Measurements from ENCODE around the gene BCLAF1.
"Not testable (repeated sequence)": the region's sequence is repeated elsewhere in the genome, so short reads cannot be mapped to it uniquely, and the experiment has no call there.

The BCLAF1 gene

GRCh38 chr6:136308469-136308868 lies 18.8 kb upstream of the BCLAF1 start:
- DNase-seq = not testable (repeated sequence)

DNA sequence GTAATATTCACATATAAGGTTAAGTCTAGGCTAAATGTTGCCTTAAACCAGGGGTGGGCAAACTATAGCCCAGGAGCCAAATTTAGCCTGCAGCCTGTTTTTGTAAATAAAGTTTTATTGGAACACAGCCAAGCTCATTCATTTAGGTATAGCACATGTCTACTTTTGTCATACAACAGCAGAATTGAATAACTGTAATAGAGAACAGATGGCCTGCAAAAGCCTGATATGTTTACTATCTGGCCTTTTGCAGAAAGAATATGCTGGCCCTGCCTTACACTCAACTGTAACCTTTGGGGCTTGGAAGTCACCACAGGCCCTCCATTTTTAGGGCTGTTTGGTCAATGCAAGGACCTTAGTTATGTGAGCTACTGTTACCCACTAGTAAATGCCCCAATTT lies 17.7 kb upstream of the BCLAF1 start:
- DNase-seq = no peak

DNA sequence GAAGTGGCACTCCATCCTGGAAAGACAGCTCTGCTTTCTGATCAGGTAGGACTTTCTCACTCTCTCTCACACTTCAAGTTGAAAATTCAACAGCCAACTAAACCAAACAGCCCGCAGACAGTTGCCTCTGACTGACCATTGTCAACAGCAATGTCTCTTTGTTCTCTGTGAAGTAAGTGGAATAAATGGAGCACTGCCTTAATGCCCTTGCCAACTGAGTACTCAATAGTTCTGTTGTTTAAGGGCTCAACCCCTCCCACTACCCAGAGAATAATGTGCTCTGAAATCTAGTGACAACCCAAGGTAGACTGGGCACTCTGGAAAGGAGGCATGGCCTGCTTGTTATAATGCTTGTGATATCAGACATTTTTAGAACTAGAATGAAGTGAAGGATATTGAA lies 16.8 kb upstream of the BCLAF1 start:
- DNase-seq = no peak

DNA sequence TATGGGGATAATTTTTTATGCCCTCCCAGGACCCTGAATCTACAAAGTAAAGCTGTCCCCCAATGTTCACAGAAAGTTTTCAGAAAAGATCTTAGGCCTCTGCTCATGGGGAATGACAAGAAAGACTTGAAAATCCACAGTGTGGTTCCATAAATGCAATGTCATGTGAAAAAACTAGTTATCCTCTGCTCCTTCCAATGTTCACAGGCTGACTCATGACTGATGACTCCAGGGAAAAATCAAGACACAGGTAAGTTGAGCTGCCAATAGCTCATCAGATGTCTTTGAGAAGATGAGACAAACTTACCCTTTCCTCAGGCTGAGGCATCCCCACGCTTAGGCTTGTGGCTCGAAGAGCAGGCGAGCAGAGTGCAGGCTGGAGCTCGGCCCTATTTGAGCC lies 14.8 kb upstream of the BCLAF1 start:
- DNase-seq = no peak

DNA sequence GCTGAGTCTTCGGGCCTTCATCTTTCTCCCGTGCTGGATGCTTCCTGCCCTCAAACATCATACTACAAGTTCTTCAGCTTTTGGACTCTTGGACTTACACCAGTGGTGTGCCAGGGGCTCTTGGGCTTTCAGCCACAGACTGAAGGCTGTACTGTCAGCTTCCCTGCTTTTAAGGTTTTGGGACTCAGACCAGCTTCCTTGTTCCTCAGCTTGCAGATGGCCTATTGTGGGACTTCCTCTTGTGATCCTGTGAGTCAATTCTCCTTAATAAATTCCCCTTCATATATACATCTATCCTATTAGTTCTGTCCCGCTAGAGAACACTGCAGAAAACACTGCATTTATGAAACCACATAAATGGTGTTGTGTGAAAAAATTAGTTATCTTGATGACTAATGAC lies 13.9 kb upstream of the BCLAF1 start:
- DNase-seq = no peak

DNA sequence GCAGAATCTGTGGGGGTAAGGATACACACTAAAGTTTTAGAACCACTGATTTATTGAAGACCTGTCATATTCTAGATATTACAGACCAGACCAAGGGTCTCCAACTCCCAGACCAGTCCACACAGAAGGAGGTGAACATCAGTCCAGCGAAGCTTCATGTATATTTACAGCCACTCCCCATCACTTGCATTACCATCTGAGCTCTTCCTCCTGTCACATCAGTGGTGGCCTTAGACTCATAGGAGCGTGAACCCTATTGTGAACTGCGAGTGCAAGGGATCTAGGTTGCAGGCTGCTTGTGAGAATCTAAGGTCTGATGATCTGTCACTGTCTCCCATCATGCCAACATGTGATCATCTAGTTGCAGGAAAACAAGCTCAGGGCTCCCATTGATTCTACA lies 5.0 kb upstream of the BCLAF1 start:
- DNase-seq = no peak

- DNase-seq = peak; percentile 84
Observed at GRCh38 chr6:136290410-136291010, 864 bp upstream of the BCLAF1 start.

- peak; percentile 93 for DNase-seq
Observed at GRCh38 chr6:136289327-136289578, 393 bp downstream of the BCLAF1 start.

- peak; percentile 88 for DNase-seq
Observed at GRCh38 chr6:136288566-136289326, 900 bp downstream of the BCLAF1 start.

DNA sequence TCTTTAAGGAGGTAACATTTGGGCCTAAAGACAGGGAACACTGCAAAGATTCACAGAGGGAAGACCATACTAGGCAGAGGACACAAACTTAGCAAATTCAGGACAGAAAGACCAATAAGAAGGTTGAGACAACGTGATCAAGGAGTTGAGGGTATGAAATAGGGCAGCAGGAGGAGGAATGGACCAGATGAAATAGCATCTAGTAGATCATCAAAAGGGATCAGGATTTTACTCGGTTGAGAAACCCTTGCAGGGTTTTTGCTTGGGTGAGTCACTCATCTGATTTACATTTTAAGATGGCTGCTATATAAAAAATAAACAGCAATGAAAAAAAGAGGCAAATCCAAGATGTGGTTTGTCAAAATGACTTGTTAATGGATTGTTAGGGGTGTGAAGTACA lies 4.7 kb downstream of the BCLAF1 start:
- no peak for DNase-seq

- no peak for DNase-seq
Observed at GRCh38 chr6:136282906-136283305, 6.7 kb downstream of the BCLAF1 start.

DNA sequence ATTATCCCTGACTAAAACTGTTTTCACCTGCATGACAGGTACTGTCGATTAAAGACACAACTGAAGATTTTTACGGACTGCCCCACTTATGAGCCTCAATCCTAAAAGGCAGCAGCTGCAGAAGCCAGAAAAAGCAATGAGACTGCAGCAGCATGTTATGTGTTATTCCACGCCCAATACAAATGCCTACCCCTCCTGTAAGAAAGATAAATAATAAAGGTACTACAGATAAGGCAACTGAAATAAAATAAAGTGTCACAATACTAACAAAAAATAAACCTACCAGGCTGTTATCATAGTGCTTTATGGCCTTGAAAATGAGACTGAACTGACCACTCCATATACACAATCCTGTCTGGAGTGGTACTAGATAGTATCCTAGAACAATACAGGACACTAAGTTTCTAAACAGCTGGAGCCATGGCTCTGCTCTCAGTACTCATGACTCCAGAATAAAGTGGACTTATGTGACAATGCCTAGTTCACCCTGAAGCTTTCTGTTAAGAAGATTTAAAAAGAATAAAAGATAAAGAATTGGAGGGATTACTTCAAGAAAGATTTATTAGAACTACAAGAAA lies 9.5 kb downstream of the BCLAF1 start:
- no peak for DNase-seq

DNA sequence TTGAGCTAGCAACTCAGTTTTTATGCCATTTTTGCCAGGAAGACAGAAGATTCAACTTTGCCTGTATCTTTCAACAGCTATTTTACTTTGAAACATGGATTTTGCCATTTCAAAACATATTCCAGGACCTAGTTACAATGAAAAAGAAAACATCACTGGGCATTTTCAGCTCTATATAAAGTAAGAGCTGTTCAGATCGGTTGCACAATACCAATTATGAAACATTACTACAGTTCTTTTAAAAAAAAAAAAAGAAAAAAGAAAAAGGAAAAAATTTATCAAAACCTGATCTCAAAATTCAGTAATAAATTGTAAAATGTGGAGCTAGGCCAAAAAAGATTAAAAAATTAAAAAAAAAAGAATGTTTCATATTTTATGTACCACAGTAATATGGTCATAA lies 15.6 kb downstream of the BCLAF1 start:
- no peak for DNase-seq

- DNase-seq = no peak
Observed at GRCh38 chr6:136265101-136265500, 24.5 kb downstream of the BCLAF1 start.

- no peak for DNase-seq
Observed at GRCh38 chr6:136262940-136263339, 26.7 kb downstream of the BCLAF1 start.

DNA sequence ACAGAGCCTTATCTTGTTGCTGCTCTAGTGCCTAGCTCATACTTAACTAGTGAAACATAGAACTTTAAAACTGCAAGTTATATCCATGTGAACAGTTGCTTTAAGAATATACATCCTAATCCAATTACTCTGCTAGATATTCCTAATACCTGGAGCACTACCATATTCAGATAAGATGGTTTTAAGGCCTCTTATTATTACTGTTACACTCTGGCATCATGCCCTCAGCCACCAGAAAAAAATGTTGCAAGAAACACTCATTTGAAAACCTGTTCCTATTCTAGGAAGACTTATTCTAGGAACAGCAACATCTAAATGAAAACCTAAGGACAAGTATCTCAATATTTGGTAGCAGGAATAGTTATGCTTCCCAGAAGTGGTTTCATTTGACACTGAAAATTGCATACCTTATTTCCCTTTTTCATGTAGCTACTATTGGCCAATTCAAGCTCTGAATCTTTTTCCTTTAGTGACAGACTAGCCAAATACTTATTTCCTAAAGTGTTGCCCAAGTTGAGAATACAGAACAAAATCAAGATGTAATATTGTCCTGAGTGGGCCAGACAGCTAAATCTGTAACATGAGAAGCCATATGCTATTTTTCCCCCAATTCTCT lies 34.7 kb downstream of the BCLAF1 start:
- no peak for DNase-seq

- DNase-seq = no peak
Observed at GRCh38 chr6:136253734-136254133, 35.9 kb downstream of the BCLAF1 start.

- DNase-seq = no peak
Observed at GRCh38 chr6:136252441-136252840, 37.2 kb downstream of the BCLAF1 start.

- no peak for DNase-seq
Observed at GRCh38 chr6:136251394-136251793, 38.3 kb downstream of the BCLAF1 start.

- no peak for DNase-seq
Observed at GRCh38 chr6:136250686-136251008, 39.0 kb downstream of the BCLAF1 start.

DNA sequence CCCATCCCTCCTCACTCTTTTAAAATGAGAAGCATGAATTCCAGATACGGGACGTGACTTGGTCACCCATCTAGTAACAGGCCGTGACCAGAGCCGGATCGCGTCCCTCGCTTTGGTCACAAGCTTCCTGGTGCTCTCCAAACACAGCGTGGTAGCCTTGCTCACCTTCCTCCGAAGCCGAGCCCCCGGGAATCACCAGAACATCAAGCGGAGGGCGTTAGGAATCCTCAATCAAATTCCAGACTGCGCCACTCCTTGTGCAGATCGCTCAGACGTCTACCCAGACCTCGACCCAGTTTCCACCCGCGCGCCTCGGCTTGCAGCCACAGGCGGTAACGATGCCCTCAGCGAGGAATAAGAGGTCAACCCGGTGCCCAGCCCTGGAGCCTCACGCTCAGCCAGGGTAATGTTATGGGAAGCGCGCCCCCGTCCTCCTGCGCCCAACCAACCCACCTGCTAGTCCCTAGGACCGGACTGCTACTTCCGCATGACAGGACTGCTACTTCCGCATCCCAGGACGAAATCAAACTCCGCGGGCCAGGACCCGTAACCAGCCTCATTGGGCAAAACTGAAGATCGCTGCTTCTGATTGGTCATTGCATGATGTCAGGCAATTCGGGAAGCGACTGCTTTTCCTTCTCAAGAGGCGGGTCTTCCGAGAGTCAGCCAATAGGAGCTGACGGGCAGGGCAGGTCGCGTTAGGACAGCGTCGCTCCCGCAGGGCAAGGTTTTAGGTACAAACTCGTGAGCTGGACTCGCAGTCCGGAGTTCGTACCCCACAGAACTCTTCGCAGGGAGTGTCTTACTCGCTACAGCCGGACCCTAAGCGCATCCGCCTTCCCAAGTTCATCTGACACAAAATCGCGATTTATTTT lies 39.6 kb downstream of the BCLAF1 start, which contains the start of gene MTFR2:
TSS of gene MTFR2 (minus strand) at position 501 of the 875 bp plus-strand sequence. CDS start 1,212 bp downstream, outside the sequence.
- DNase-seq = peak; percentile 94

DNA sequence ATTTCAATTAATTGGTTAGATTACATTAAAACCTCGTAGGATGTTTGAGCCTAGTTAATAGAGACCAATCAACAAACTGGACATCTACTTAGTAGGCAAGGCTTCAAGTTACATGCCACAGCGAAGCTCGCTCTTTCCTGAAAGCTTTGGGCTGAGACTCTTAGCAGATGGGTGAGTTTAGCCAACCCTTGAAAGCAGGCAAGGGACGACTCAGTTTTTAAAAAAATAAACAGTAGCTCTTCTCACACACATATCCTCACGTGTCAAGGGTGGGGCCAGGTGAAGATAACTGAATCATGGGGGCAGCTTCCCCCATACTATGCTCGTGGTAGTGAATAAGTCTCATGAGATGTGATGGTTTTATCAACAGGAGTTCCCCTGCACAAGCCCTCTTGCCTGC lies 40.3 kb downstream of the BCLAF1 start:
- DNase-seq = no peak

DNA sequence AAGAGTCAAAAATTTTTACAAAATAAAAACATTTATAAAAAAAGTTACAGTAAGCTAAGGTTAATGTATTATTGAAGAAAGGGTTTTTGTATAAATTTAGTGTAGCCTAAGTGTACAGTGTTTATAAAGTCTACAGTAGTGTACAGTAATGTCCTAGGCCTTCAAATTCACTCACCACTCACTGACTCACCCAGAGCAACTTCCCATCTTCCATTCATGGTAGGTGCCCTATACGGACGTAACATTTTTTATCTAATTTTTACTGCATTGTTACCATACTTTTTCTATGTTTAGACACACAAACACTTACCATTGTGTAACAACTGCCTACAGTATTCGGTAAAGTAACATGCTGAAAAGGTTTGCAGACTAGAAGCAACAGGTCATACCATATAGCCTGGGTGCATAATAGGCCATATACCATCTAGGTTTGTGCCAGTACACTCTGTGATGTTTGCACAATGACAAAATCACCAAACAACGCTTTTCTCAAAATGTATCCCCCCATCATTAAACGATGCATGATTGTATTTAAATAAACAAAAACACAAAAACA lies 45.5 kb downstream of the BCLAF1 start:
- DNase-seq = no peak

Data from CD4-positive, alpha-beta T cell treated with Interleukin-6 for 4 hours (primary cell).